SH-SY5Y (cell line): ENCODE measurements around the gene TPCN1.

Experiments used
- GATA2 ChIP-seq: IDR thresholded peaks from 2 replicates; pipeline ENCODE4 v1.6.1; 2011; ENCODE audit warnings: mild to moderate bottlenecking, low read depth, low read length
- GATA3 ChIP-seq: IDR thresholded peaks from 2 replicates; pipeline ENCODE4 v1.6.1; 2011; ENCODE audit warnings: low read depth, mild to moderate bottlenecking, low read length, moderate library complexity

GRCh38 chr12:113226696-113227568, 5.7 kb downstream of the TPCN1 start:
- TF ChIP-seq GATA2, result no peak
- TF ChIP-seq GATA3, result no peak
